T follicular helper cell (primary cell): Measurements from ENCODE around the gene KRTAP3-1.
"Not testable (repeated sequence)": the region's sequence is repeated elsewhere in the genome, so short reads cannot be mapped to it uniquely, and the experiment has no call there.

Experiments used
- DNase-seq: peaks from one replicate; pipeline ENCODE4 v3.0.0-alpha.2; 2020; ENCODE audit warnings: low read depth

The KRTAP3-1 gene

DNA sequence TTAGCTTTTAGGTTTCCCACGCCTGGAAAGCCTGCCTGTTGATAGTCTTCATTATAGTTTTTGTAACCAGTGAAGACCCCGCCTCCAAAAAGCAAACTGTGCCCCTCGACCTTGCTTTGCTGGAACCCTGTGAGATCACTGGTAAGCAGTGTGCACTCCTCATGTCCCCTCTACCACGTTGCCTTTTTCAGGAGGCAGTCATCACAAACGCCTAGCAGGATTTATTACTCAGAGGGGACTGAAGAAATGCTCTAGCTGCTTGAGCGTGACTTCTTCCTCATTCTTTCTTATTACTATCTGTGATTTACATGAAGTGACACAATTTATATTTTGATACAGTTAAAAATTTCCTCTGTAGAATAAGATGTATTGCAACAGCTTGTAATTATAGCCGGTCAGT is 6.5 kb upstream of the KRTAP3-1 start:
- no peak for DNase-seq

DNA sequence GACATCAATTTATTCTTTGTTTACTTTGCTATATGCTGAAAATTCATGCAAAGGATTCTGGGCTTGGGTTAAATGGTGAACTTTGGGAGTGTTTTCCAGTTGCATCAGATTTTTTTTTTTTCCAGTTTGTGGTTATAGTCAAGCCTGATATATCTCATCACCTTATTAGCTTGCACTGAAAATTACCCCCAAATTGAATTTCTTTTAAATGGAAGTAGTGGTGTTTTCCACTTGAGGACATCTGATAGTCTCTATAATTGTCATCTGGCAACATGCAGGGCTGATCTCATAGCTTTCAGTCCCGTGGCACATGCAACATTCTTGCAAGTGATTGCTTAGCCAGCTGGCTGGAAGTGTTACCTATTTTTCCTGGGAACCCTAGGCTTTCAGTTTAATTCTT is 4.7 kb upstream of the KRTAP3-1 start:
- no peak for DNase-seq

DNA sequence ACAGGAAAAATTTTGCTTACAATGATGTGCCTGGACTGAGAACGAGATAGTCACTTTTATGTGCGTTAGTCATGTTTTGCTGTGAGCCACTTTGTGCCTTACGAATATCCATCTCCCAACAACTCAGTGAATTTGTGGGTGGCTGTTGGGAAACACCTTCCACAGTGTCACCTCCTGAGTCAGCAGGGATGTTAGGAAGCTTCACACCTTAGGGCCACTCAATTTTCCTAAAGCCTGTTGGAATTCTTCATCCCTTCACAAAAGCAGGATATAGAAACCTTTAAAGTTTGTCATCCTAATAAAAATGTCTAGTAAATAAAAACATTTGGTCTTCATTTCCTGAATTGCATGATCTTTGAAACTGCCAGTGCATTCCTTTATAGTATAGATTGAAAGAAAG is 4.3 kb upstream of the KRTAP3-1 start:
- no peak for DNase-seq

DNA sequence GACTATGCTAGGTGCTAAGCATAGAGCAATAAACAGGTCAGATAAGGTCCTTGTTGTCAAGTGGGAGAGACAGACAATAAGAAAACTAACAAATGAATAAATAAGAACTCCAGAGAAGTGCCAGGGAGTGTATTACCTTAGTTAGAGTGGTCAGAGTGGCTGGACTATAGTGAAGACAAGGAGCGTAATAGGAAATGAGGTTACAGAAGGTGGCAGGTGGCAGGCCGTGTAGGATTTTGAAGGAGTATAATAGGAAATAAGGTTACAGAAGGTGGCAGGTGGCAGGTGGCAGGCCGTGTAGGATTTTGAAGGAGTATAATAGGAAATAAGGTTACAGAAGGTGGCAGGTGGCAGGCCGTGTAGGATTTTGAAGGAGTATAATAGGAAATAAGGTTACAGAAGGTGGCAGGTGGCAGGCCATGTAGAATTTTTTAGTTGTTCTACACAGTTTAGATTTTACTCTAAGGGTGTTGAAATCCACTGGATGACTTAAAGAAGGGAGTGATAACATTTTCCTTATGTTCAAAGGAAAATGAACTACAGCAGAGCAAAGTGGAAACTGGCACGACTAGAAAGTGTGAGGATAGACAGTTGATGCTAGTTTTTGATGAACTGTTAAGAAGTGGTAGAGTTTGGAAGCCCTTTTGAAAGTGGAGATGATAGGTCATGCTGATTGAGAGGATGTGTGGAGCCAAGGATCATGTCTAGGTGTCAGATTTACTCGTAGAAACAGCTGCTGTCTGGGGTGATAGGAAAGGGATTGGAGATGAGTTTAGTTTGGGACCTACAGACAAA is 3.6 kb upstream of the KRTAP3-1 start:
- DNase-seq: no peak

DNA sequence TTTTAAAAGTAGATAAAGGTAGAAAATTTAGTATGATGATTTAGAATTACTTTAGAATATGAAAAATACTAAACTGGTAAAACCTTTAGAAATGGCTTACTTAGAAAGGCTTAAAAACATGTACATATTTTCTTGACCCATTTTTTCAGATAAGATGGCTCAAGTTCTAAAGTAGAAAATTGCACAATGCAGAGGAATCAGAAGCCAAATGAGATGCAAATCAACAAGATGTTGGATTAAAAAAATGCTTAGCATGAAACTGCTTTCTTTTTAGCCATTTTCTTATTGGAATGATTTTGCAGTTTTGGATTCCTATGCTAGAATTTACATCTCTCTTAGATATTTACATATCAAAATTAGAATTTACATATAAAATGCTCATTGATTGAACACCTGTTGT is 1.5 kb upstream of the KRTAP3-1 start:
- no peak for DNase-seq

DNA sequence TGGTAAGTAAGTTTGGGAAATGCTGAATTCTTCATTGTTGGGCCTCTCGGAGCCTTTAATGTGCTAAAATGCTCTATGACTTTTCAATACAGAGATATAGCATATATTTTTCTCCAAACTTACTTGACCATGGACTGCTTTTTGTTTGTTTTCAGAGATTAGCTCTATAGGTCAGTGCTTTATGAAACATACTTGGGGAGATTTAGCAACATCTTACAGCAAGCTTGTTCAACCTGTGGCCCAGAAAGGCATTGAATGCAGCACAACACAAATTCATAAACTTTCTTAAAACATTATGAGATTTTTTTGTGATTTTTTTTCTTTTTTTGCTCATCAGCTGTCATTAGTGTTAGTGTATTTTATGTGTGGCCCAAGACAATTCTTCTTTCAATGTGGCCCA is 1.0 kb upstream of the KRTAP3-1 start:
- no peak for DNase-seq

DNA sequence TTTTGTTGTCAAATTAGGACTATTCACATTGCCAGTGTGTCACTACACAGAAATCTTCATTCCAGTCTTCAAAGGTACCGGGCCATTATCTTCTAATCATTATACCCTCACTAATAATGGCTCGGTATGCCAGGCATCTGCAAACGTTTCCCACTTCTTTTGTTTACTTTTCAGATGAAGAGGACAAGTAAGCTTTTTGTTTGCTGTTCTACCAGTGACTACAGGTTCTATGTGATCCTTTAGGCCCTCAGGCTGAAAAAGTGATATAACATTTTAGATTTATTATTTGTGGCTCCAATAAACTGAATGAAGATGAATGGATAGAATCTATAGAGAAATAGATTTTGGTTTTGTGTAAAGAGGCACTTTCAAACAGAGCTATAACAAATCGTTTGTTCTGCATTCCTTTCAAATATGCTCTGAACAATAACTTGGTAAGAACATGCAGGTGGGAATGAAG is 403 bp upstream of the KRTAP3-1 start:
- DNase-seq: no peak

DNA sequence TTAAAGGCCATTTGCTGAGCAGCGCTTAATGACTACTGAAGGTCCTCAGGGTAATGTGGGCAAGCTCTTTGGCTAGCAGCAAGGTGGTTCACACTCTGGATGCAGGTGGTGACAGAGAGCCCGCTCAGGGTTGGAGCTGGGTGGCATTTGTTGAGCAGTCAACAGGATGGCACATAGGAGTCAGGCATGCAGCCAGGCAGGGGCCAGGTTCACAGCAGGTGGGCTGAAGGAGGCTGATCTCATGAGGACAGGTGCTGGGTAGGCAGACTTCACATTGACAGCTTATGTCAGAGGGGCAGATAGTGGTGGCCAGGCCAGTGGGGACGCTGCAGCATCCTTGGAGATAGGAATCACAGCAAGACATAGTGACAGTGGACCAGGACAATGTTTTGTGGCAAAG is 4.5 kb downstream of the KRTAP3-1 start:
- DNase-seq: no peak

DNA sequence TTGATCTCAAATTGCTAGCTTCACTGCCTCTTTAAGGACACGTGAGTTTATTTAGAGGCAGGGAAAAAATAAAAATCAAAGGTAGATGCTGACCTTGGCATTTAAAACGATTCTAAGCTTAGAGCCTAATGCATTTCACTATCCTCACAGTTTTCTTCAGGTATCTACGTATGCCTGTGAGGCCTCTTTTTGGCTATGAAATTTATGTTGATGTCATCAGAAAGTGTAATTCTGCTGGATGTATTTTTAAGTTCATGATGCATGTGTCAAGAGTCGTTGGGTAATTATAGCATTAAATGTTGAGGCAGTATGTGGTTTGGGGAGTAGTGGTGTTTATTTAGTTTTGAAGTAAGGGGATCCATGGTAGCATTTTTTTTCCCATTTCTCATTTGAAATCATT is 5.0 kb downstream of the KRTAP3-1 start:
- no peak for DNase-seq

DNA sequence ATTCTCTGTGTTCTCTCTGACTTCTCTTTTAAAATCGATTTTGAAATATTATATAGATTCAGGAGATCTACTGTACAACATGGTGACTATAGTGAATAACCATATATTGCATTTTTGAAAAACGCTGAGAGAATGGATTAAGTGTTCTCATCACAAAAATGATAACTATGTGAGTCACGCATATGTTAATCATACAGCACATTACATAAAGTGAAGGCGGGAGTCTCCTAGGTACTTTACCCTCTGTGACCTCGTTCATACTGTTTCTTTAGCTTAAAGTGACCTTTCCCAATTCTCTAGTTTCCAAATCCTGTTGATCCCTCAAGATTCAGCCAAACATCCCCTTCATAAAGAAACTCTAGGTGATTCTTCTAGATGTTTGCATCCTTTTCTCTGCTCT is 6.1 kb downstream of the KRTAP3-1 start:
- no peak for DNase-seq

DNA sequence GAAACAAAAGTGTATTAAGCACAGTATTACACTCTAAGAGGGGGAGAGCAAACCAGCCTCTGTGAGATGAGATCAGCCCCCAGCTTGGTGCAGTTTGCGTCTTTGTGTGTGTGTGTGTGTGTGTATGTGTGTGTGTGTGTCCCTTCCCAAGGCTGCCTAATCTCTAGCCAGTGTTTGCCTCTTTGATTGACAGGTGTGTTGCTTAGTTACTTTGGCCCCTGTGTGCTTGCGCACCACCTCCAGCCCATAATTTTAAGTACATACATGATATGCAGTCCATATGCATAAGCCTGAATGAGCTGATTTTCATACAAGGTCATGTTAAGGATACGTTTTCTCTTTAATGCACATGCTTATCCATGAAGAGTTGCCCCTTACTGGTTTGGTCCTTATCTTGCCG is 7.1 kb downstream of the KRTAP3-1 start:
- DNase-seq: no peak

DNA sequence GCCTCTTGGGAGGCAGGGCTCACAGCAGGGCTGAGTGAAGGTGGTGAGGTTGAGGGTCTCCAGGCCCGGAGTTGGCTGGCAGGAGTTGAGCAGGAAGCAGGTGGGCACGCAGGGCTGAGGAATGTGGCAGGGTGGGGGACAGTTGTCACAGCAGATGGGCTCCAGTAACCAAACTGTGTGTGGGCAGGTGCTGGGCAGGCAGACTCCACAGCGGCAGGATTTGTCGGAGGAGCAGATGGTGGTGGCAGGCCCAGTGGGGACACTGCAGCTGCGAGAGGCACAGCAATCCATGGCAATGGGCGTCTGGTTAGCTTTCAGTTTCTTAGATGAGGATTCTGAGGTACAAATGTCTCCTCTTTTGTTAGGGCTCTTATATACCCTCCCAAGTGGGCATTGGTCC is 9.4 kb downstream of the KRTAP3-1 start, which contains the start of gene KRTAP3-2:
TSS of gene KRTAP3-2 (minus strand) at position 344 of the 400 bp plus-strand sequence. CDS start at position 291, 53 bp downstream.
- DNase-seq: not testable (repeated sequence)

DNA sequence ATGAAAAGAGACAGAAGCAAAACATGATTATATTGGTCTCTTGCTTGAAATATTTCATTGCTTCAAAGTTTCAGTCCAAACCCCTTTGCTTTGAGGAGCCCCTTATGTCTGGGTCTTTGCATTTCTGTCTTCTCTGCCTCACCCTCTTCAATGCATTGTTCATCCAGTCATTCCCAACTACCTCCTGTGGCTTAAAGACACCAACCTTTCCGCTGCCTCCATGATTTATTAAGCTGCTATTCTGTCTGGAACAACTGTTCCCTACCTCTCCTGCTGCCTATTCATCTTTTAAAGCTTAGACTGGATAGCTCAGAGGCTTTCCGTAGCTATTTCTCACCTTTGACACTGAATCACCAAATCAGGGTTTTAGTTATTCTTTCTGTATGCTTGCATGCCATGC is 11.6 kb downstream of the KRTAP3-1 start:
- no peak for DNase-seq

DNA sequence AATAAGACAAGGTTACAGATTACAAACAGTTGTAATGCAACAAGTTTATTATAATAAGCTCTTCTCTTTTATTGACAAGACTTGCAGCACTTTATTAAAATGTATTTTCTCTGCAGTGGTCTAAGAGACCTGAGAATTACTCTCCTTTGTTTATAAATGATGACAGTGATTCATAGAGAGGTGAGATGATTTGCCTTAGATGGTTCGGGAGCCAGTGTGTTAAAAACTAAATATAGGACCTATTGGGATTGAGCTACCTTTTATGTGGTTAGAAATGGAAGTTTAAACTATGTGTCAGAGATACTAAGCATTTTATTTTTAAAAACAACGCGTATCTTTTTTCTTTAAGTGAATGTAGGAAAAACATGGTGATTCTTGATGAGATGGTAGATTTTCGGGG is 12.1 kb downstream of the KRTAP3-1 start:
- DNase-seq: no peak

DNA sequence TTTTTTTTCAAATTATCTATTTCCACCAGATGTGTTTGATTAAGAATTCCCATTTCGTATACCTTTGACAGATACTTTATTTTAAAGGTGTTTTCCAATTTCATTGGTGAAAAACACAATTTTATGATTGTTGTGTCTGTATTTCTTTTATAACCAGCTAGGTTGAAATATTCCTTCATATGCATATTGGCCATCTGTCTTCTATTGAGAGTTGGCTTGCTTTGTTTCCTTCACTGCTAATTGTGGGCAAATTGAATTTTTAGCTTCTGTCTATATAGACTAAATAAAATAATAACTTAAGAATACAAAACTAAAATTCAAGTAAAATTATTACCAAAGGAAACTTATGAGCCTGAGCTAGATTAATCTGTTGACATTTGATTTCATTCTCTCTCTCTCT is 13.8 kb downstream of the KRTAP3-1 start:
- no peak for DNase-seq

DNA sequence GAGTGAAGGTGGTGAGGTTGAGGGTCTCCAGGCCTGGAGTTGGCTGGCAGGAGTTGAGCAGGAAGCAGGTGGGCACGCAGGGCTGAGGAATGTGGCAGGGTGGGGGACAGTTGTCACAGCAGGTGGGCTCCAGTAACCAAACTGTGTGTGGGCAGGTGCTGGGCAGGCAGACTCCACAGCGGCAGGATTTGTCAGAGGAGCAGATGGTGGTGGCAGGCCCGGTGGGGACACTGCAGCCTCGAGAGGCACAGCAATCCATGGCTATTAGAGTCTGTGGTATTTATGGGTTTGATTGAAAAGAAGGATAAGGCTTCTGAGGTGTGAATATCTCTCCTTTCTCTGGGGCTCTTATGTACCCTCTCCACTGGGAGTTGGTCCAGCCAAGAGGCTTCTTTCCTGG is 15.1 kb downstream of the KRTAP3-1 start, which contains the start of gene KRTAP3-3:
TSS of gene KRTAP3-3 (minus strand) at position 326 of the 400 bp plus-strand sequence. CDS start at position 259, 67 bp downstream.
- no peak for DNase-seq

DNA sequence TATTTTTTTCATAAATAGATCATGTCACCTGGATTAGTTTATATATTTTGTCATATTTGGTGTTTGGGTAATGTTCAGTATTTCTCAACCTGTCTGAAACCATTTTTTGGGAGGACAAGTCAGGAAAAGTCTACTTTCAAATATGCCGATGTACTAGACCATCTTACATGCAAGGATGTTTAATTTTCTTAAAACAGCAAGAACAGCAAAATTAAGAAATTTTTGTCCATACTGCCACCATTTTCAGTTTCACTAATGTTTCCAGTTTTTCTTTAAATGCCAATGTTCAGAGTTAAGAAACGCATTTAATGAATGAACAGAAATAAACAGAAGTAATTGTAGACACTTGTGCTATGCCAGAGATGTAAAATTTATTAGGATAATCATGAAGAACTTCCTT is 15.8 kb downstream of the KRTAP3-1 start:
- DNase-seq: no peak

DNA sequence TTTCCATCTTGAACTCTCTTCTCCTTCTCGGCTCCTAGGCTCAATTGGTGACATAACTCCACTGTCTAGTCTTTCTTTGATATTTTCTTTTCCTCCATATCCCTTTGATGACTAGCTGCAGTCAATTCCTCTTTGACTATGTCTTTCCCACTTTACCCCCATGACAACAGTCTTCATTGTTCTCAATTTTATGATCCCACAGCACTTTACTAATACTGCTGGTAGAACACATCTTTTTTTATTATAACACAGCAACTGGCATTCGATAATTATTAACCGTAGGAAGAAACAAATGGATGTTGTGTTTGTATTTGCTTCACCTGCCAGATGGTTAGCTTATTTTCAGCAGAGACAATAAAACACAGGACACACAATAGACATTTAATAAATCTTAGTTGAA is 16.3 kb downstream of the KRTAP3-1 start:
- DNase-seq: no peak

DNA sequence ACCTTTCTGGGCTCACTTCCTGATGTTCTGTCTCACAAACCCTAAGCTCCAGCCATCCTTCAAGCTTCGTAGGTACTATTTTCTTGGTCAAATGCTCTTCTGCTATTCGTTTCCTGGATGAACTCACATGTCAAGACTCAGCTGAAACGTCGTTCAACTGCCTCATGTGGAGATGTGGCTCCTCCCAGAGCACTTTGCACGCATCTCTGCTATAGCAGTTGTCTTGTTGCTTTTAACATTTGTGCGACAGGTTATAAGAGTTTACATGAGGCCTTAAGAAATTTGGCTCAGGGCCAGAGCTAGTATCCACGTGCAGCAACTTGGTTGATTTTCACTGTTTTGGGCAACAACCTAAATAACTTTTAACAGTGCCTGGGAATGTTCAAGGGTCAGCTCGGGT is 22.0 kb downstream of the KRTAP3-1 start:
- no peak for DNase-seq

DNA sequence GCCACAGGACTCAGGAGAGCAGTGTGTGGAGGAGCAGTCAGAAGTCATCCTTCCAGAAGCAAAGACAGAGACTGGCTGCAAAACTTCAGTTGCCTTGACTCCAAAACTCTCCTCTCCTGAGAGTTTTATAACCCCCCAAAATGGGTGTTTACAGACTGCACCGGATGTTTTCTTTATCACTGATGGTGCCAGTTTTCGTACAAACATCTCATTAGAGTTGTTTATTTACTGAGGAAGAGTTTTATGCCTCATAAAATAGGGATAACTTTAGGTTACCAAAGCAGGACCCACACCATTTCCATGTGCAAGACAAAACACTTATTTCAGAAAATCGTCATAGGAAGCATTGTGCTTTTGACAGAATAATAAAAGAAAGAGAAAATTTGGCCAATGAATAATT is 24.7 kb downstream of the KRTAP3-1 start, which contains the start of gene KRT40:
TSS of gene KRT40 (minus strand) at position 101 of the 400 bp plus-strand sequence. CDS start at position 48, 53 bp downstream.
- no peak for DNase-seq

DNA sequence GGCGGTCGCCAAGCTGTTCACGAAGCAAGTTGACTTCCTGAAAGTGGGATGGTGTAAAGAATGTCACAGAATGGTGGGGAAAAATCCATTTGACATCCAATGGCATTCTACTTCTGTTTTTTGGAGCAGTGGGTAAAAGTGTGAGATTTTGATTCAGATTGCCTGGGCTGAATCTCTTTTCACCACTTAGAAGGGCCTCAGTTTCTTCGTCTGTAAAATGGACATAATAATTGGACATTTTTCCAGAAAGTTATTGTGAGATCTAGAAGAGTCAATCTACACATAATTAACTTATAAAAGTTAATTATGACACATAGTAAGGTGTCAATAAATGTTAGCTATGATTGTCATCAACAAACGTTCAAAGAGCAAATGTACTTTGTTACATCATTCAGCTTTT is 27.8 kb downstream of the KRTAP3-1 start:
- DNase-seq: no peak

DNA sequence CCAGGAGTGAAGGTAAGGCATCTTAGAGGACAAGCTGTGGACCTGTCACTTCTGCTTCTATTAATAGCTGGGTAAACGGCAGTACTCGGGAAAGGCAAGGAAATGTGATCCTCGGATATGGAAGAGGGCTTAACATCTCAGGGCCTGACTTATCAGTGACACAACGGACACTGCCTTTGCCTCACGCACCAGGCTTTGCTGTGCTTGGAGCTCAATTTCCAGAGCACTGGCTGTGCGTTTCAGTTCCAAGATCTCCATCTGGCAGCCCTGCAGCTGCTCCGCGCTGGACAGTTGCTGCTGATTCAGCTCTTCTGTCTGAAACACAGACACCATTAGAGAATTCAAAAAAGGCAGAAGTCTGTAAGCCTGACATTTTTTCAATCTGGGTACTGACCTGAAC is 28.3 kb downstream of the KRTAP3-1 start:
- DNase-seq: no peak

DNA sequence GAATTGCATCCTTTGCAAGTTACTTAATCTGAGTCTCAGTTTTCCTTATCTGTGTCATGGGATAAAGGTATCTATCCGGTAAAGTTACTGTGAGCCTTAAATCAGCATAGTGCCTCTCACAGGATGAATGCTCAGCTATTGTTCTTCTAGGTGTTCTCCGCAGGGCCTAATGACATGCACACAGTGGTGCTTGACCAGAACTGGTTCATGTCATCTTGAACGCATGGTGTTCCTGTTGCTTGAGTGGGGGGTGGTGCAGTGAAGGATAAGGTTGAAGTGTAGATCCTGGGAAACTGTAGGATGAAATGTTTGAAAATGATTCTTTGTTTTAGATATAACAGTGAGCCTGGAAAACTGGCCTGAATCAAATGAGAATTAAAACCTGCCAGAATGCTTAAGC is 28.8 kb downstream of the KRTAP3-1 start:
- no peak for DNase-seq
